Colonic mucosa (tissue), 4 donors: Measurements from ENCODE around the gene TRIO. TPM values are rescaled to one million over a fixed set of nuclear protein-coding genes. Genes with fewer than 3 reads are reported as not detected.

Source experiments
- DNase-seq: peaks from one replicate; pipeline ENCODE4 v3.0.0-alpha.2; 2020
- H3K27ac ChIP-seq: fragments of 200-600 bp; one replicate; pipeline ENCODE4 v1.8.0; 2021
- H3K27me3 ChIP-seq: fragments of 200-600 bp; one replicate; pipeline ENCODE4 v1.8.0; 2021
- H3K36me3 ChIP-seq: fragments of 200-600 bp; one replicate; pipeline ENCODE4 v1.8.0; 2021
- H3K4me1 ChIP-seq: fragments of 200-600 bp; one replicate; pipeline ENCODE4 v1.8.0; 2021; ENCODE audit warnings: mild to moderate bottlenecking
- H3K4me3 ChIP-seq: fragments of 200-600 bp; one replicate; pipeline ENCODE4 v1.8.0; 2021
- H3K9ac ChIP-seq, 2 donors: one replicate each; pipeline ENCODE4 v1.7.0; 2013; ENCODE audit warnings: control low read depth in 2 of 2, low read depth in 2 of 2, low read length in 2 of 2
- H3K9me3 ChIP-seq: fragments of 200-600 bp; one replicate; pipeline ENCODE4 v1.8.0; 2021
- intact Hi-C: fragments of 100-400 bp; cut with DNase I; formaldehyde crosslinking; loops from one replicate; pipeline ENCODE4 v1.14.1; 2022
- total RNA-seq, 2 donors: library from RNA; stranded (reverse); fragmentation: NEBNext Ultra II Directional in 1 of 2; extraction: Animal tissue kit (Norgen Biotek cat#: 25700) in 1 of 2; gene quantifications; one replicate each; pipeline ENCODE4 v1.2.1, GENCODE V29; 2021
- TF ChIP-seq, protein P1 (sequence below): fragments of 200-600 bp; IDR thresholded peaks from one replicate; pipeline ENCODE4 v1.8.0; 2022; ENCODE audit warnings: antibody characterized with exemption, mild to moderate bottlenecking
- donor health status: healthy.
- donor health status: DM: no; HTN: no; CAD: no.
- donor health status: DM: no; HTN: no; CAD: no.

The TRIO gene
- total RNA-seq, 2 donors from 2014 or later, result 134 to 138 TPM

DNA sequence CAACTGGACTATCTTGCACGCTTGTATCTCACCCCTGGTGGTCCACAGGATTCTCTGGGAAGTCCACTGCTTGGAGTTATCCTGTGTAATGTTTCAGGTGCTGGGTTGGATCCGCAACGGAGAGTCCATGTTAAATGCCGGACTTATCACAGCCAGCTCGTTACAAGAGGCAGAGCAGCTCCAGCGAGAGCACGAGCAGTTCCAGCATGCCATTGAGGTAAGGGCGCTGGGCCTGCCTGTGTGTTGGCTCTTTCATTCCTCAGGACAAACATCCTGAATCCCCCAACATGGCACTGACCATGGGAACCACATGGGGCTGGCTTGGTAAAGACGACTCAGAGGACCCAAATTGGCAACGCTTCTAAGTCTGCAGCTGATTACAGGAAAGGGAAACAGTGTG is 223.6 kb downstream of the TRIO start:
- Histone ChIP-seq H3K9ac (no peak overlapping the region), H3K4me3 (no peak overlapping the region), H3K27me3 (no peaks in the 10 kb centered on the region), H3K36me3 (peaks cover 22% of the 10 kb centered on the region), H3K4me1 (no peaks in the 10 kb centered on the region), H3K27ac (no peak overlapping the region), H3K9me3 (no peaks in the 10 kb centered on the region)
- TF ChIP-seq, protein P1, sequence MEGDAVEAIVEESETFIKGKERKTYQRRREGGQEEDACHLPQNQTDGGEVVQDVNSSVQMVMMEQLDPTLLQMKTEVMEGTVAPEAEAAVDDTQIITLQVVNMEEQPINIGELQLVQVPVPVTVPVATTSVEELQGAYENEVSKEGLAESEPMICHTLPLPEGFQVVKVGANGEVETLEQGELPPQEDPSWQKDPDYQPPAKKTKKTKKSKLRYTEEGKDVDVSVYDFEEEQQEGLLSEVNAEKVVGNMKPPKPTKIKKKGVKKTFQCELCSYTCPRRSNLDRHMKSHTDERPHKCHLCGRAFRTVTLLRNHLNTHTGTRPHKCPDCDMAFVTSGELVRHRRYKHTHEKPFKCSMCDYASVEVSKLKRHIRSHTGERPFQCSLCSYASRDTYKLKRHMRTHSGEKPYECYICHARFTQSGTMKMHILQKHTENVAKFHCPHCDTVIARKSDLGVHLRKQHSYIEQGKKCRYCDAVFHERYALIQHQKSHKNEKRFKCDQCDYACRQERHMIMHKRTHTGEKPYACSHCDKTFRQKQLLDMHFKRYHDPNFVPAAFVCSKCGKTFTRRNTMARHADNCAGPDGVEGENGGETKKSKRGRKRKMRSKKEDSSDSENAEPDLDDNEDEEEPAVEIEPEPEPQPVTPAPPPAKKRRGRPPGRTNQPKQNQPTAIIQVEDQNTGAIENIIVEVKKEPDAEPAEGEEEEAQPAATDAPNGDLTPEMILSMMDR, result no peak
- intact Hi-C loops, result loop anchor here (10.0 kb wide), 1 partner anchor 382 kb away; no protein-coding TSS in a partner anchor
- DNase-seq, result no peak

DNA sequence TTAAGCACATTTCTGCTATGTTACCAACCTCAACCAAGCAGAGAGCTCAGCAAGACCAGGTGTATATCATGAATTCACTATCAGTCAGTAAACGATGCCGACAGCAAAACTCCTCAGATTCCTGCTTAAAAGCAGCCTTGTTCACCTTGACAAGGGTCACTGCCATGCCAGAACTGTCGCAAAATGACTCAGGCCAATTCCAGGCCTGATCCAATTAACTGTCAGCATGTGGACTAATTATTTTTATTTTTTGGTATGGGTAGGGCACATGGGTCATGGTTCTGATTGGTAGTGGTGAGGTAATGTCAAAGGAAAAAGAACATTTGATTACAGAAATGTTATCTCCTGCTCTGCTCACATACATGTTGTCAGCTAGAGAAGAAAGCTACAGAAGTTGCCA is 224.2 kb downstream of the TRIO start:
- Histone ChIP-seq H3K27me3 (no peaks in the 10 kb centered on the region), H3K9me3 (no peaks in the 10 kb centered on the region), H3K9ac (no peak overlapping the region), H3K4me3 (no peak overlapping the region), H3K27ac (no peak overlapping the region), H3K36me3 (peaks cover 22% of the 10 kb centered on the region), H3K4me1 (no peaks in the 10 kb centered on the region)
- intact Hi-C loops, result loop anchor here (10.0 kb wide), 1 partner anchor 383 kb away; no protein-coding TSS in a partner anchor
- no peak for DNase-seq
- TF ChIP-seq, protein P1, result no peak

DNA sequence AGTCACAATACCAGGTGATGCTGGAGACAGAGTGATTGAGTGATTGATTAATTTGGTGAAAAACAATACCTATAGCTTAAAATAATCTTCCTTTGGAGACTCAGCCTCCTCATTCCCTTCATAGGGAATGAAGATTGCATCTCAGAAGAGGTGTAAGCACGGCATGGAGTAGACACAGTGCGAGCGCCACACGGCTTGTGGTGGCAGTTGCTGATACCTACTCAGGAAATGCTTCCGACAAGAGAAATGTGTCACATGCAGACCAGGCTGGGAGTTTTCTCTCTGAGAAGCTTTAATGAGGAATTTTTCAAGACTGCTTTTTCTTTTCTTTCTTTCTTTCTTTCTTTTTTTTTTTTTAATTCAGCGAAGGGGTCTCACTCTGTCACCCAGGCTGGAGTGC is 226.6 kb downstream of the TRIO start:
- no peak overlapping the region for H3K4me3 ChIP-seq
- no peak overlapping the region for H3K9ac ChIP-seq
- DNase-seq, result no peak
- H3K4me1 ChIP-seq, result no peaks in the 10 kb centered on the region
- no peak overlapping the region for H3K27ac ChIP-seq
- intact Hi-C loops, result loop anchor here (10.0 kb wide), 1 partner anchor 385 kb away; no protein-coding TSS in a partner anchor
- no peaks in the 10 kb centered on the region for H3K9me3 ChIP-seq
- no peaks in the 10 kb centered on the region for H3K27me3 ChIP-seq
- H3K36me3 ChIP-seq, result peaks cover 22% of the 10 kb centered on the region
- TF ChIP-seq, protein P1, result no peak

- Histone ChIP-seq H3K9me3 (no peaks in the 10 kb centered on the region), H3K36me3 (peaks cover 27% of the 10 kb centered on the region), H3K4me1 (no peaks in the 10 kb centered on the region), H3K4me3 (no peak overlapping the region), H3K27ac (no peak overlapping the region), H3K9ac (no peak overlapping the region), H3K27me3 (no peaks in the 10 kb centered on the region)
- TF ChIP-seq, protein P1, result no peak
- no peak for DNase-seq
- intact Hi-C loops, result no loop called here
These were observed 227.2 kb downstream of the TRIO start for GRCh38 chr5:14370386-14370785.

DNA sequence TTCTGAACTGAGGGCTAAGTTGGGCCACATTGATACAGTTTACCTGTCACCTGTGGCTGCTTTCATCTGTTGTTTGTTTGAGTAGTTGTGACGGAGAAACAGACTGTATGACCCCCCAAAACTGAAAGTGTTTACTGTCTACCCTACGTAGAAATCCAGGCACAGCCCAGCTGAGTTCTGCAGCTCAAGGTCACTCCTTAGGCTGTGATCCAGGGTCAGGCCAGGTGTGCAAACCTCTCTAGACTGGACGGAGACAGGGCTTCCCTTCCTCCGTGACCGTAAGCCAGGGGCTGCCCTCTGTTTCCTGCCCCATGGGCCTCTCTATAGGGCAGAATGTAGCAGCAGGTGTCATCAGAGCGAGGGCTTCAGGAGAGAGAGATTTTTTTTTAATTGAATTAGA is 230.5 kb downstream of the TRIO start:
- H3K4me1 ChIP-seq, result no peaks in the 10 kb centered on the region
- intact Hi-C loops, result no loop called here
- no peaks in the 10 kb centered on the region for H3K9me3 ChIP-seq
- H3K9ac ChIP-seq, result no peak overlapping the region
- TF ChIP-seq, protein P1, result no peak
- H3K27ac ChIP-seq, result no peak overlapping the region
- H3K4me3 ChIP-seq, result no peak overlapping the region
- no peak for DNase-seq
- H3K36me3 ChIP-seq, result peaks cover 21% of the 10 kb centered on the region
- H3K27me3 ChIP-seq, result no peaks in the 10 kb centered on the region
